ENCODE measurements around the gene MSI2.

The MSI2 gene

DNA sequence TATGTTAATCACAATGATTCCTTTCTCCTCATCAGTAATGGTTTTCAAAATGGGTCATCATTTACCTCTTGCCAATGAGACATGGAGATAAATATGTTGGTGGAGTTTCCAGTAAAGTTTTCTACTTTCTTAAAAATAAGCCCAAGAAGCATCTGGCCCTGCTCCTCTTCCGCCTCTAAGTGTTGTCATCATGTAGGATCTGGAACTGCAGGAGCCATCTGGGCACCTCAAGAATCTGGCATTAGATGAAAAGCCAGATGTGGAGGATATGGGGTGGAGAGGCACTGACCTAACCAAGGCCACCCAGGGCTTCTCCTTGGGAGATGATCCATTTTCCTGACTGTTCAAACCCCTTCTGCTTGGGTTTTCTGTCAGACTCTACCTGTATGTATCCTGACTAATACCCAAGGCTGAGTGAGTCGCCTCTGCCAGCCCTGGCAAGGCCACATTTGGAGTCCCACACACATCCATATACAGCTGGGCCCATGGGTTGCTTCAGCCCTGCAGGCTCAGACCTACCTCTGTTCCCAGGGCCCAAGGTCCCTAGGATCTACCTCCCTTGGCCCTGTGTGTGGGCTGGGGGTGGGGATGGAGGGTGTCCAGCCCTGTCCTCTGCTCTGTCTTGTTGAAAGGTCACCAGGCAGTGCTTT is 464.2 kb downstream of the MSI2 start:
- DNase-seq (ENCODE audit: low spot score) = no peak

DNA sequence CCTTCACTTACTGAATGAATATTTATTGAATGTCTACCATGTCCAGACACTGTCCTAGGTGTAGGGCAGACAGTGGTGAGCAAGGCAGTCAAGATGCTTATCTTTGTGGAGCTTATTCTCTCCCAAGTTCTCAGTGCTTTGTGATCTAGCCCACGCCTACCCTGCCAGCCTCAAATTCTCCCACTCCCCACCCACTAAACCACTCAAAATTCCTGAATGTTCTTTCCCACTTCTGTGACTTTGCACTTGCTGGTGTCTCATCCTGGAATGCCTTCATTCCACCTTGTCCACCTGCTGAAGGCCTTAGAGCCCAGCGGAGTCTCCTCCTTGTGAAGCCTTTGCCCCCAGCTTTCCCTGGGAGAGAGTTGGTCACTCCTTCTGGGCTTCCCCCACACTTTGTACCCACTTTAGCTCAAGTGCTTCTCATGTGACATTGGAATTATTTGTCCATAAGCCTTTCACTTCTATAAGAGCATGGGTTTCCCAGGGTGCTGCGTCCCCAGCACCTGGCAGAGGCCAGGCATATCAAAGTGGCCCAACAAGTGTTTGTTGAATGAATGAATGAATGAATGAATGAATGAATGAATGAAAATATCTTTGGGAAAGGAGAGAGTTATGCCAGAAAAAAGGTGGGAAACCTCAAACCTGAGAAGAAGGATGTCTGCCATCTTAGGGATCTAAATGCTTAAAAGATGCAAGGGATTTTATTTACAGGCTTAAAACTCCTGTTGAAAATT is 465.8 kb downstream of the MSI2 start:
- no peak for DNase-seq (ENCODE audit: low spot score)

DNA sequence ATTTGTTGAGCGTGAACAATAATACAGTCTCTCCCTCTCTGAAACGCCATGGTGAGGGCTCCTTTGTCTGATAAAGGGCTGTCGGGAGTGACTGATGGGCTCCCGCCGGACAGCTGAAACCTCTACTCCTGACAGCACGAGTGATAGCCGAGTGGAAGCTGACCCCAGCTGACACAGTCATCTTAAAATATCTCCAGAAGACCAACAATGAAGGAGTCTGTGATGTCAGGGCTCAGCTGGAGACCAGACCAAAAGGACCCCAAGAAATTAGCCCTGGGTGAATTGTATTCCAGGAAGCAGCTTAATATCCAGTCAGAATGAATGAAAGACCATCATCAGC is 466.4 kb downstream of the MSI2 start:
- no peak for DNase-seq (ENCODE audit: low spot score)

DNA sequence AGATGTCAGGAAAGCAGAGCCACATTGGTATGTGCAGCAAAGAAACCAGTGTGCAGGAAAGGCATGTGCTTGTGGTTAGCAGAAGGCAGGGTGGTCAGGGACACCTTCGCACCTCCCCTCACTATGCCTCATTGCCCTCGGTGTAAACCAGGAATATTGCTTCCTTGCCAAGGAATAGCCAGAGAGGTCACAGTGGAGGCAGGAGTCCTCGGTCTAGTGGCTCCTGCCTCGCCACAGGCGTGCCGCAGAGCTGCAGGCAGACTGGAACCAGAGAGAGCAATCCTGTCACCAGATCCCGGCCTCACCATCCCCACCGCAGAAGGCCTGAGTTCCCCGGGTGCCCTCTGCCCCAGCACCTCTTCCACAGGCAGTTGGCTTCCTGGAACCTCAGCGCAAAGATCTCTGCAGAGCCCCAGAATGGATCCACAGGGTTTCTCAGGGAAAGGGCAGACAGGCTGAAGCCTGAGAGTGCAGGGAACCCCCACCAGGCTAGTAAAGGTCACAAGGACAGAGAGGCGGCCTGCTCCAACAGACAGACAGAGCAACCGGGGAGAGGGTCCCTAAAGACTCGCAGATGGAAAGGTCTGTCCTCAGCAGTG is 467.2 kb downstream of the MSI2 start:
- DNase-seq (ENCODE audit: low spot score) = no peak

DNA sequence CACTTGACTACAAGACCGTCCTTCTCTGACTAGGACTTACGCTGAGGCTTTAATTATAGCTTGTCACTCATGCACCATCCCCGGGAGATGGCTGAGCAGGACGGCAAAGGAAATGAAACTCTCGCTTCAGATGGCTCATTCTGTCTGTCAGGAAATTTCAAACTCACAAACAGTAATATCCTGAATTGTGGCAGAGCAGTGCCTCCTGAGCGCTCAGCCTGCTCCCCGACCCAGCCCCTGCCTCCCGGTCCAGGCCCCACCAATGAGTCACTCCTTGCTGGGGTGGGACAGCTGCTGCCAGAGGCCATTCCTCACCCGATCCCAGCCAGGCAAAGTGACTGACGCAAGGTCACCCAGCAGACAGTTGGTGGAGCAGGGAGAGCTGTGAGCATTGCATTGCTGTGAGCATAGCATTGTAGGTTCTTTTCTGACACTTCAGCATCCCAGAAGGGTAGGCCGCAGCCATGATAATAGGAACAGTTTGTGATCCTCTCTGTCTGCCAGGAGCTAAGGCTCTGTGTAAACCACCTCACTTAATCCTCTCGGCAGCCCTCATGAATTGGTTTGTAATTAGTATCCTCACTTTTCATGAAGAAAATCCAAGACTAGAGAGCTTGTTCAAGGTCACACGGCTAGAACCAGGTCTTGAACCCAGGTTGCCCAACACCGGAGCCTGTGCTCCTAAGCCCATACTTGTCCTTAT is 467.9 kb downstream of the MSI2 start:
- DNase-seq (ENCODE audit: low spot score) = no peak

DNA sequence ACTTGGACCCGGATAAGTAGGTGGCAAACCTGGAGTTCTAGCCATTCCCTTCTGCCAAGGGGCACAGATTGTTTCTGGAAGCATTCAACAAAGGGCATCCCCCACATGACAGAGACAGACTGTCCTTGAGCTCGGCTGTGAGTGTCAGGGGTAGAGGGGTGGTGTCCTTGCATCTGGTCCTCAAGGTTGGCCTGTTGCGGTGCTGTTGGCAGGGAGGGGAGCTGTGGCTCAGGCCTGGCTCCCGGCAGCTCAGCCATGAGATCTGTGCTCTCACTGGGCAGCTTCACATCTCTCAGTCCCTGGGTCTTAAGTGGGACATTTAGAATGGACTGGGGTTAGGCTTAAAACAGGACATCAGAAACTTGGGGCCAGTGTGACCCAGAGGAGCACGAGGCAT is 468.4 kb downstream of the MSI2 start:
- DNase-seq (ENCODE audit: low spot score) = no peak

DNA sequence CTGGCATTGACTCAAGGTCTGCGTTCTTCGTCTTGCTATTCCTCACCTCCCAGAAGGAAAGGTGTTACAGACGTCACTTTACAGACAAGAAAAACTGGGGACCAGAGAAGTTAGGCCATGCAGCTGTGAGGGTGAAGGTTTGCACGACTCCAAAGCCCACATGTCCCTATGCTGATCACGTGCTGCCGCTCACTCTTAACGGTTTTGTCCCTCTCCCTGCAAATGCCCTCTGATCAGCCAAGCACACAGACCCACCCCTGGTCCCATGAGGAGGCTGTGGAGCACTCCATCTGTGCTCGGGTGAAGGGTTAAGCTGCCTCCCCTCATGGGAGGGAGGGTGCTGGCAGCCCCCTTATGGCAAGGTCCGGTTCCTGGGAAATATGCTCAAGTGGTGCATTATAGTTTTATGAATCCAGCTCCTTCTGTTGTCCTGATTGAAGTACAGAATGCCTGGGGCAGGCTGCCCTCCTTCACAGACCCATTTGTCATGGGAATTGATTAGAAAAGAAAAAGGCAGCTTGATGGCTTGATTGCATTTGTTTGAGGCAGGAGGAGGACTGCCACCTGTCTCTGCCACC is 470.0 kb downstream of the MSI2 start:
- no peak for DNase-seq (ENCODE audit: low spot score)

DNA sequence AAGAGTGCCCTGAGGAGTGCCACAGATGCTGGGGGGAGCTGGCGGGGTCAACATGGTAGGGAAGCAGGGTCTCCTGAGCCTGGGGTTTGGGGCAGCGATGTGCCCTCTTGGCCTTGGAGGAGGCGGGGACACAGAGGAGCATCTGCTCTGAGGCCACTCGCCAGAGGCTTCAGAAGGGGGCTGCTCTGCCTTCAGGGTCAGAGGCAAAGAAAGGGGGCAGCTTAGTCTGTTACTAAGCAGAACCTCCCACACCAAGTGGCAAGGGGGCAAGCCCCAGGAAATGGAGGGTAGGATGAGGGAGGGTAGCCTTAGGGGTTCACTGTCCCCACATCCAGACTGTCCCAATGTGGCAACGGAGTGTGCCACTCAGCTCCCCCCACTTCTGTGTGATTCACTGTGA is 470.5 kb downstream of the MSI2 start:
- no peak for DNase-seq (ENCODE audit: low spot score)

DNA sequence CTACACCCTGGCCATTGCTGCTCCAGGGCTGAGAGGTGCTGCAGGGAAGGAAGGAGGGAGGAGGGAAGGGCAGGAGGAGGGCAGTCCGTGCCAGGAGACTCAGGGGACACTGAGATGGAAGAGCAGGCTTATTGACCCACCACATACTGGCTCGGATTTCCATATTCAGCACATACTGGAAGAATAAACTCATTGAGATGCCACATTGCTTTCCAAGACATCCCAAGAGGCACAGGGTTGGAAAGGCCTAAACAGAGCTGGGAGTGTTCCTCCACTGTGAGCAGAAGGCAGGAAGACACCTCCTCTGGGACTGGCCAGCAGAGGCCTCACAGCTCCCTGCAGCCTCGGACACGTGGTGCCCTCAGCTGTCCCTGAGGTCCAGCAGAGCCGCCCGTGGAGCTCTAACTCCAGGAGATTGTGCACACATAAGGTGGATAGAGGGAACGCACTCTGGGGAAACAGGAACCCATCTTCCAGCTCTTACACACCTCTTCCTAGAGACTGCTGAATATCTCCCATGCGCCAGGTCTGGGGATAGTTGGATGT is 471.4 kb downstream of the MSI2 start:
- DNase-seq (ENCODE audit: low spot score) = no peak

DNA sequence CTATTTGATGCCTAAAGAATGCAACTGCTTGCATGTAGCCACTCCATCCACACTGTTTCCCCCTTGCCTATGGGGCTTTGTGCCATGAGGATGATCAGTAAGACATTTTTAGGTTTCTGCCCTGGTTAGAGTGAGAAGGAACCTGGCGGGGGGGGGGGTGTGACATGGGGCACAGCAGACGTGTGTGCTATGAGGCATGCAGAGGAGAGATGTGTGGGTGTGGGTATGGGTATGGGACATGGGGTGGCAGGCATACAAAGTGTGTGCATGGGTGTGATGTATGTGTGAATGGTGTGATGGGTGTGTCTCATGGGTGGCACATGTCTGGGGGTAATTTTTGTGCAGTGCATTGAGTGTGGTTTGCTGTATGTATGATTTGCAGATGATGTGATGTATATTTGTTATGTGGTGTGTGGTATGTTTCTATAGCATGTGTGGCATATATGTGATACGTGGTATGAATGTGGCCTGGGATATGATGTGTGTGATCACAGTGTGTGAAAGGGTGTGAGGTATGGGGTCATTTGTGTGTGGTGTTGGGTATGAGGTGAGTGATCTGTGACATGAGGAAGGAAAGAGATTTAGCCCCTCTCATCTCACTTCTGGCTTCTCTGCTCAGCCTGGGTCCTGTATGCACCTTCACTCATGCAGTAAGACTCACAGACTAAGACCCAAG is 473.8 kb downstream of the MSI2 start:
- no peak for DNase-seq (ENCODE audit: low spot score)

DNA sequence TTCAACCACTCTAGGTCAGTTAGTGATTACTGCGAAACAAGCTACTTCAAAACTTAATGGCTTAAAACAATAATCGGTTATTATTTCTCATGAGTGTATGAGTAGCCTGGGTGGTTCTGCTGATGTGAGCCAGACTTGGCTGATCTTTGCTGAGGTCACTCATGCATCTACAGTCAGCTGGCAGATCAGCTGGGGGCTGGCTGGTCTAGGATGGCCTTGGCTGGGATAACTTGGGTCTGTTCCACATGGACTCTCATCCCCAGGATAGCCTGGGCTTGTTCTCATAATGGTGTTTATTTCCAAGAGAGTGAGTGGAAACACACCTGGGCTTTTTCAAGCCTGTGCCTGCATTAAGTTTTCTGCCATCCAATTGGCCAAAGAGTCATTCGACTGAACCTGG is 475.7 kb downstream of the MSI2 start:
- DNase-seq (ENCODE audit: low spot score) = no peak

DNA sequence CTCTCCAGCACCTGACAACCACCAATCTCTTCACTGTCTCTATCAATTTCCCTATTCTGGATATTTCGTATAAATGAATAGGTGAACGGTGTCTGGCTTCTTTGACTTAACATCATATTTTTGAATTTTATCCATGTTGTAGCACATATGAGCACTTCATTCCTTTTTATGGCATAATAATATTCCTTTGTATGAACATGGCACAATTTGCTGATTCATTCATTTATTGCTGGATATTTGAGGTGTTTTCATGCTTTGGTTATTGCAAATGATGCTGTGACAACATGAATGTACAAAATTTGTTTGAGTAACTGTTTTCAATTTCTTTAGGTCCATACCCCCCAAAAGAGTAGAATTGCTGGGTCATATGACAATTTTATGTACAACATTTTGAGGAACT is 476.8 kb downstream of the MSI2 start:
- DNase-seq (ENCODE audit: low spot score) = no peak

Measured in AG08396 (cell line).